Measurements from ENCODE around the gene RHBDF1. TPM values are rescaled to one million over a fixed set of nuclear protein-coding genes. Genes with fewer than 3 reads are reported as not detected.

The RHBDF1 gene
- total and polyA plus RNA-seq, 2 of the 13 experiments (the other 11 are each of a cell fraction or from before 2014, with no cell fraction given): 5.4 to 26.9 TPM

GRCh38 chr16:96935-97381, 24.5 kb upstream of the RHBDF1 start (continued):
- TF ChIP-seq SOX13 (IDR thresholded peaks at IDR 0.05) (no peak), SOX13 (CRISPR knock-in tag; conservative IDR thresholded peaks at IDR 0.05 in 1 of 2, IDR thresholded peaks at IDR 0.05 in 1 of 2) (peak in 1 of 2 experiments; percentile 18; a peak in 1 of 4 replicates), TRAFD1 (CRISPR knock-in tag; IDR thresholded peaks at IDR 0.05; ENCODE audit: borderline replicate concordance) (no peak), ZNF160 (CRISPR knock-in tag; IDR thresholded peaks at IDR 0.05) (no peak), TFDP1 (CRISPR knock-in tag; IDR thresholded peaks at IDR 0.05; ENCODE audit: borderline replicate concordance) (peak; percentile 30; the same call in 1 of the 2 replicates), TARDBP (CRISPR knock-in tag; IDR thresholded peaks at IDR 0.05) (peak; percentile 55; the same call in 1 of the 2 replicates), ZNF20 (CRISPR knock-in tag; IDR thresholded peaks at IDR 0.05) (no peak), POGK (CRISPR knock-in tag; conservative IDR thresholded peaks at IDR 0.05) (0 out of 2 replicates have a peak, but pooled peaks have one; percentile 42), ZNF776 (CRISPR knock-in tag; IDR thresholded peaks at IDR 0.05) (0 out of 2 replicates have a peak, but pooled peaks have one; percentile 39), SPEN (CRISPR knock-in tag; IDR thresholded peaks at IDR 0.05; ENCODE audit: low read depth) (peak; percentile 35; the same call in 1 of the 2 replicates), BRCA1 (CRISPR knock-in tag; IDR thresholded peaks at IDR 0.05) (no peak), PHF20 (CRISPR knock-in tag; IDR thresholded peaks at IDR 0.05) (no peak), NPAS2 (CRISPR knock-in tag; IDR thresholded peaks at IDR 0.05; ENCODE audit: borderline replicate concordance) (no peak), CCAR2 (optimal IDR thresholded peaks at IDR 0.05; ENCODE audit: low read depth, low read length) (no peak), UBTF (CRISPR knock-in tag; IDR thresholded peaks at IDR 0.05) (peak; percentile 50; the same call in 1 of the 2 replicates), ZNF343 (CRISPR knock-in tag; IDR thresholded peaks at IDR 0.05) (peak; percentile 36; the same call in 1 of the 2 replicates), ZNF235 (CRISPR knock-in tag; IDR thresholded peaks at IDR 0.05; ENCODE audit: borderline replicate concordance) (0 out of 2 replicates have a peak, but pooled peaks have one; percentile 48), ZNF350 (CRISPR knock-in tag; IDR thresholded peaks at IDR 0.05; ENCODE audit: borderline replicate concordance, low read depth) (peak; percentile 41; the same call in 1 of the 2 replicates), THYN1 (CRISPR knock-in tag; IDR thresholded peaks at IDR 0.05; ENCODE audit: borderline replicate concordance, low read depth) (no peak), MLLT10 (CRISPR knock-in tag; IDR thresholded peaks at IDR 0.05) (no peak), ZNF775 (CRISPR knock-in tag; IDR thresholded peaks at IDR 0.05; ENCODE audit: borderline replicate concordance) (no peak), ZNF713 (CRISPR knock-in tag; IDR thresholded peaks at IDR 0.05) (no peak)

All from HepG2 (cell line).